HG03175 (cell line): ENCODE measurements around the gene IDH2.
"Not testable (repeated sequence)": the region's sequence is repeated elsewhere in the genome, so short reads cannot be mapped to it uniquely, and the experiment has no call there.

ENCODE experiments used
- ATAC-seq: cut with Tn5 transposase; IDR thresholded peaks from one replicate; pipeline ENCODE4 v1.9.1; 2021; ENCODE audit warnings: mild to moderate bottlenecking, moderate library complexity; ENCODE audit not compliant: unreplicated experiment

The IDH2 gene

GRCh38 chr15:90085565-90085964 is 16.7 kb downstream of the IDH2 start:
- no peak for ATAC-seq

- ATAC-seq, result no peak
These were observed 17.3 kb downstream of the IDH2 start for GRCh38 chr15:90084876-90085423.

- no peak for ATAC-seq
These were observed 18.2 kb downstream of the IDH2 start for GRCh38 chr15:90083954-90084607.

- ATAC-seq, result no peak
These were observed 18.8 kb downstream of the IDH2 start for GRCh38 chr15:90083419-90083818.

GRCh38 chr15:90082140-90082715 is 20.0 kb downstream of the IDH2 start:
- ATAC-seq, result no peak

GRCh38 chr15:90080818-90081393 is 21.4 kb downstream of the IDH2 start:
- ATAC-seq, result no peak

GRCh38 chr15:90080458-90080755 is 21.9 kb downstream of the IDH2 start:
- no peak for ATAC-seq

- ATAC-seq, result no peak
These were observed 22.4 kb downstream of the IDH2 start for GRCh38 chr15:90079619-90080457.

GRCh38 chr15:90078965-90079364 is 23.3 kb downstream of the IDH2 start:
- no peak for ATAC-seq

- ATAC-seq, result no peak
These were observed 25.6 kb downstream of the IDH2 start for GRCh38 chr15:90076716-90077115.

- no peak for ATAC-seq
These were observed 26.6 kb downstream of the IDH2 start for GRCh38 chr15:90075420-90076289.

- no peak for ATAC-seq
These were observed 27.4 kb downstream of the IDH2 start for GRCh38 chr15:90074916-90075315.

- no peak for ATAC-seq
These were observed 28.2 kb downstream of the IDH2 start for GRCh38 chr15:90074023-90074422.

GRCh38 chr15:90072978-90073640 is 29.2 kb downstream of the IDH2 start:
- ATAC-seq, result no peak

GRCh38 chr15:90071220-90071807 is 31.0 kb downstream of the IDH2 start:
- ATAC-seq, result peak; percentile 61

- ATAC-seq, result not testable (repeated sequence)
These were observed 31.6 kb downstream of the IDH2 start for GRCh38 chr15:90070623-90071022.

GRCh38 chr15:90067953-90068606 is 34.2 kb downstream of the IDH2 start:
- no peak for ATAC-seq

- no peak for ATAC-seq
These were observed 34.9 kb downstream of the IDH2 start for GRCh38 chr15:90067181-90067952.
